ENCODE results near the gene SERPINB3. TPM values are rescaled to one million over a fixed set of nuclear protein-coding genes. Genes with fewer than 3 reads are reported as not detected.
"Not testable (repeated sequence)": the region's sequence is repeated elsewhere in the genome, so short reads cannot be mapped to it uniquely, and the experiment has no call there.

Gene SERPINB3
- total RNA-seq, 3 donors from 2014 or later (not counting 1 experiment from before 2014, with no cell fraction given), result not detected

DNA sequence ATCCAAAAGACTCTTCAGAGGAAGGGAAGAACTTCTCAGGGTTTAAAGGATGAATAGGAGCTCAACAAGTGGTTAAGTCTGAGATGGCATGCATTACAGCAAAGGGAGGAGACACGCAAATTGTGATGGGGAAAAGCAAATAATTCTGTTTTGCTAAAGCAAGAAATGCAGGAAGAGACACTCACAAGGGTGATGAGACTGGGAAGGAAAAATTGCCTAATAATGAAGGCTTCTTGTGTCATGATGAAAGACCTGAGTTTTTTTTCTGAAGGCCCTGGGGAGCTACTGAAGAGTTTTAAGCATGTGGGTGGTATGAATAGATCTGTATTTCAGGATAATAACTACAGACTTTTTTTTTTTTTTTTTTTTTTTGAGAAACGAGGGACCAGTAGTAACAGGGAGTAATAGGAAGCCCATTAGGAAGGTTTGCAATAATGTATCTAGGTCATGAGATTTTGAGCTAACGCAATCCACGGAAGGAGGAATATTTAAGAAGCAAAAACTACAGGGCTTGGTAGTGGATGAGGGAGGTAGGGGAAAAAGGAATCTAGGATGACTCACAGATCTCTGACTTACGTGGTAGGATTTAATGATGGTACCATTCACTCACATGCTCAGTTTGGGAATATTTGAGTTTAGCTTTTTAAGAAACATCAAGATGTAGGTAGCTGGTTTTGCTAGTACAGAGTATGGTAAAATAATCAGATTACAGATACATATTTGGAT, 16.0 kb upstream of the SERPINB3 start:
- Mint-ChIP-seq H3K9me3 (peaks cover 0 to 8% of the 10 kb centered on the region in 2 donors), H3K27me3 (ENCODE audit: low read depth in 2 of 2) (peaks cover 0 to 9% of the 10 kb centered on the region in 2 donors), H3K4me3 (no peak overlapping the region), H3K36me3 (no peaks in the 10 kb centered on the region), H3K4me1 (no peaks in the 10 kb centered on the region), H3K27ac (no peak overlapping the region)
- H3K36me3 ChIP-seq (ENCODE audit: control insufficient read depth, insufficient read depth, low read length), result no peaks in the 10 kb centered on the region
- no peaks in the 10 kb centered on the region for H3K4me1 ChIP-seq (ENCODE audit: control insufficient read depth, insufficient read depth, low read length)
- no peaks in the 10 kb centered on the region for H3K27me3 ChIP-seq (ENCODE audit: control insufficient read depth, insufficient read depth, low read length)
- no peak overlapping the region for H3K4me3 ChIP-seq (ENCODE audit: low read length)
- H3K9me3 ChIP-seq (ENCODE audit: control insufficient read depth, insufficient read depth, low read length), result no peaks in the 10 kb centered on the region
- TF ChIP-seq, protein P1, sequence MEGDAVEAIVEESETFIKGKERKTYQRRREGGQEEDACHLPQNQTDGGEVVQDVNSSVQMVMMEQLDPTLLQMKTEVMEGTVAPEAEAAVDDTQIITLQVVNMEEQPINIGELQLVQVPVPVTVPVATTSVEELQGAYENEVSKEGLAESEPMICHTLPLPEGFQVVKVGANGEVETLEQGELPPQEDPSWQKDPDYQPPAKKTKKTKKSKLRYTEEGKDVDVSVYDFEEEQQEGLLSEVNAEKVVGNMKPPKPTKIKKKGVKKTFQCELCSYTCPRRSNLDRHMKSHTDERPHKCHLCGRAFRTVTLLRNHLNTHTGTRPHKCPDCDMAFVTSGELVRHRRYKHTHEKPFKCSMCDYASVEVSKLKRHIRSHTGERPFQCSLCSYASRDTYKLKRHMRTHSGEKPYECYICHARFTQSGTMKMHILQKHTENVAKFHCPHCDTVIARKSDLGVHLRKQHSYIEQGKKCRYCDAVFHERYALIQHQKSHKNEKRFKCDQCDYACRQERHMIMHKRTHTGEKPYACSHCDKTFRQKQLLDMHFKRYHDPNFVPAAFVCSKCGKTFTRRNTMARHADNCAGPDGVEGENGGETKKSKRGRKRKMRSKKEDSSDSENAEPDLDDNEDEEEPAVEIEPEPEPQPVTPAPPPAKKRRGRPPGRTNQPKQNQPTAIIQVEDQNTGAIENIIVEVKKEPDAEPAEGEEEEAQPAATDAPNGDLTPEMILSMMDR (IDR thresholded peaks at IDR 0.05), result no peak
- intact Hi-C loops (cut with micrococcal nuclease), result no loop called here
- H3K27ac ChIP-seq (ENCODE audit: low read length), result no peak overlapping the region
- 68% methylated on average over 5 of the region's 5 CpGs for WGBS (ENCODE audit: insufficient coverage)
- ATAC-seq (no peak), DNase-seq (no peak)

DNA sequence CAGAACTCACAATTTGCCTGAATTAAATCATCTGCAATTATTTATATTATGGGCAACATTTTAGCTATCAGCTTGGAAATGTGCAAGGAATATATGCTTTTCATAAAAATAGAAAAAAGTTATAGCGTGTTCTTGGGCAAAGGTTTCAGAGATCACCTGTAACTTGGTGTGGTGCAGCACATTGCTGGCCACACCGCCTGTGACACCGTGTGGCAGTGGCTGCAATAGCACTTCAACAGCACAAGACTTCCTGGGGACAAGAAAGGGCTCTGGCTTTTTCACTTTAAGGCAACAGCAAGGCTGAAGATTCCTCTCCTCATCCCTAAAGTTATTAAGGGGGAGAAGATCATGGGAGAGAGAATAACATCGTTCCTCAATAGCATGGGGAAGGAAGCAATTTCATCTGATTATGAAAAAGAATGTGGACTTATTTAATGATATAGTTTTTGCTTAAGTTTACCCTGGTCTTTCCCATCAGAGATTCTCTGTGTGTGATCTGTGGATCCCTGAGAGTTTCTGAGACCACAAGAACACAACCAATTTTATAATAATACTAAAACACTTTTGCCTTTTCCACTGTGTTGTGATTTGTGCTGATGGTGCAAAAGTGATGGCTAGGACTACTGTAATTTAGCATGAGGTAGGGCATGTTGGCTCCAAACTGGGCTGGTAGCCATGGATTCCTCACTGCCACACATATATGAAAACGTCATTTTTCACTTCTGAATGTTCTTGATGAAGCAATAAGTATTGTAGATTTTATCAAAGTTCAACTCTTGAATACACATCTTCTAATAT, 15.0 kb upstream of the SERPINB3 start:
- DNase-seq, result no peak
- peaks cover 0 to 8% of the 10 kb centered on the region in 2 donors for H3K9me3 Mint-ChIP-seq
- ATAC-seq, result no peak
- Histone ChIP-seq H3K9me3 (ENCODE audit: control insufficient read depth, insufficient read depth, low read length) (no peaks in the 10 kb centered on the region), H3K27me3 (ENCODE audit: control insufficient read depth, insufficient read depth, low read length) (no peaks in the 10 kb centered on the region), H3K27ac (ENCODE audit: low read length) (no peak overlapping the region), H3K36me3 (ENCODE audit: control insufficient read depth, insufficient read depth, low read length) (no peaks in the 10 kb centered on the region), H3K4me1 (ENCODE audit: control insufficient read depth, insufficient read depth, low read length) (no peaks in the 10 kb centered on the region), H3K4me3 (ENCODE audit: low read length) (no peak overlapping the region)
- no peaks in the 10 kb centered on the region for H3K4me1 Mint-ChIP-seq
- no peaks in the 10 kb centered on the region for H3K36me3 Mint-ChIP-seq
- no peak overlapping the region for H3K4me3 Mint-ChIP-seq
- 37% methylated on average over 4 of the region's 5 CpGs for WGBS (ENCODE audit: insufficient coverage)
- no peak overlapping the region for H3K27ac Mint-ChIP-seq
- intact Hi-C loops (cut with micrococcal nuclease), result no loop called here
- H3K27me3 Mint-ChIP-seq (ENCODE audit: low read depth in 2 of 2), result peaks cover 0 to 9% of the 10 kb centered on the region in 2 donors
- TF ChIP-seq, protein P1 (IDR thresholded peaks at IDR 0.05), result no peak

DNA sequence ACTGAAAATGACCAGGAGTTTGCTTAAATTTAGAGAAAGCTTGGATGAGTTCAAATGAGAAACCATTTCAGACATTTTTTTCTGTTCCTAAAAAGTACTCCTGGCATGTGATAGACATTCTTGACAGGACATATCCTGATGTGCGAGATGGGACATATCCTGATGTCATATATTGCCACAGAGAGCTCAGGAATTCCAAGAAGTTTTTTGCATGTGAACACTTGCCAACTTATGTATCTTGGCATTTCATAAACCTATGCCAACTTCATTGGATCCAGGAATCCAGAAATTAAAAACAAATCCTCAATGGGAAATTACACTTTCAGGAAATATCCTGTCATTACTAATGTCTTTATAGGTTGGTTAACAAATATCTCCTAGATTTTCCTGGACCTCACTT, 2.9 kb upstream of the SERPINB3 start:
- Mint-ChIP-seq H3K27ac (no peak overlapping the region), H3K9me3 (peaks cover 6 to 14% of the 10 kb centered on the region in 2 donors), H3K36me3 (no peaks in the 10 kb centered on the region), H3K4me1 (no peaks in the 10 kb centered on the region), H3K27me3 (ENCODE audit: low read depth in 2 of 2) (peaks cover 0 to 1% of the 10 kb centered on the region in 2 donors), H3K4me3 (no peak overlapping the region)
- Histone ChIP-seq H3K9me3 (ENCODE audit: control insufficient read depth, insufficient read depth, low read length) (no peaks in the 10 kb centered on the region), H3K27ac (ENCODE audit: low read length) (no peak overlapping the region), H3K27me3 (ENCODE audit: control insufficient read depth, insufficient read depth, low read length) (no peaks in the 10 kb centered on the region), H3K4me1 (ENCODE audit: control insufficient read depth, insufficient read depth, low read length) (no peaks in the 10 kb centered on the region), H3K36me3 (ENCODE audit: control insufficient read depth, insufficient read depth, low read length) (no peaks in the 10 kb centered on the region), H3K4me3 (ENCODE audit: low read length) (no peak overlapping the region)
- DNase-seq (no peak), ATAC-seq (no peak)
- intact Hi-C loops (cut with micrococcal nuclease), result no loop called here
- TF ChIP-seq, protein P1 (IDR thresholded peaks at IDR 0.05), result no peak
- 94% methylated on average over 1 of the region's 1 CpG for WGBS (ENCODE audit: insufficient coverage)

DNA sequence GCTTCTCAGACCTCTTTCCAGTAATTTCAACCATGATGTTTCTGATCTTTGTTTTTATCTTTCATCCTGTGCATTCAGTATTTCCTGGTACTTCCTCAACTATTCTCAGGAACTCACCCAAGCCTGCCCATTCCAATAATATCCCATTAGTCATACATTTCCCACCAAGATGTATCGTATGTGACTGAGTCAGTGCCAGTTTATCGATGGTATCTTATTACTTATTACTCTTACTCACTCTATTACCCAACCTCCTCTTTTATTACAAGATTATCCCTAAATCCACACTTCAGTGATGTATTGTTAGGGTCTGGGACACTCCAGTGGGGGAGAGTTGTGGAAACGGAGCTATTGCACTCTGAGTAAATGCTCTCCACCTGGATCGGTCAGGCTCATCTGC, 2.8 kb downstream of the SERPINB3 start:
- DNase-seq; H3K27me3 Mint-ChIP-seq (ENCODE audit: low read depth in 2 of 2); H3K27me3 ChIP-seq (ENCODE audit: control insufficient read depth, insufficient read depth, low read length); H3K36me3 Mint-ChIP-seq; H3K4me3 Mint-ChIP-seq; H3K4me1 ChIP-seq (ENCODE audit: control insufficient read depth, insufficient read depth, low read length); H3K9me3 Mint-ChIP-seq; H3K36me3 ChIP-seq (ENCODE audit: control insufficient read depth, insufficient read depth, low read length); H3K9me3 ChIP-seq (ENCODE audit: control insufficient read depth, insufficient read depth, low read length); H3K27ac ChIP-seq (ENCODE audit: low read length); H3K27ac Mint-ChIP-seq; H3K4me3 ChIP-seq (ENCODE audit: low read length); ATAC-seq; intact Hi-C loops (cut with micrococcal nuclease); H3K4me1 Mint-ChIP-seq: not testable (repeated sequence)
- WGBS (ENCODE audit: insufficient coverage), result 89% methylated on average over 2 of the region's 4 CpGs

DNA sequence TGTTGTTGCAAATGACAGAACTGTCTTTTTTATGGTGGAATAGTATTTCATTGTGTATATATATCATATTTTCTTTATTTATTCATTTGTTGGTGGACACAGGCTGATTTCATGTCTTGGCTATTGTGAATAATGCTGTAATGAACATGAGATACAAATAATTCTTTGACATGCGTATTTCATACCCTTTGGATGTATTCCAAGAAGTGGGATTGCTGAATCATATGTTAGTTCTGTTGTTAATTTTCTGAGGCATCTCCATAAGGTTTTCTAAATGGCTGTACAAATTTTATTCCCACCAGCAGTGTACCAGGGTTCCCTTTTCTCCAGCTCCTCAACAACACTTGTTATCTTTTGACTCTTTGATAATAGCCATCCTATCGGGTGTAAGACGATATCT, 11.4 kb downstream of the SERPINB3 start:
- peaks cover 3 to 15% of the 10 kb centered on the region in 2 donors for H3K27me3 Mint-ChIP-seq (ENCODE audit: low read depth in 2 of 2)
- 96% methylated on average over 3 of the region's 3 CpGs for WGBS (ENCODE audit: insufficient coverage)
- intact Hi-C loops (cut with micrococcal nuclease); H3K9me3 ChIP-seq (ENCODE audit: control insufficient read depth, insufficient read depth, low read length); DNase-seq; H3K27ac Mint-ChIP-seq; ATAC-seq; H3K4me1 ChIP-seq (ENCODE audit: control insufficient read depth, insufficient read depth, low read length); H3K27me3 ChIP-seq (ENCODE audit: control insufficient read depth, insufficient read depth, low read length); H3K4me3 ChIP-seq (ENCODE audit: low read length); H3K4me1 Mint-ChIP-seq; H3K4me3 Mint-ChIP-seq; H3K27ac ChIP-seq (ENCODE audit: low read length); H3K36me3 Mint-ChIP-seq; H3K9me3 Mint-ChIP-seq; H3K36me3 ChIP-seq (ENCODE audit: control insufficient read depth, insufficient read depth, low read length): not testable (repeated sequence)

Measured in natural killer cell (primary cell).